Neural cell (in vitro differentiated cells): ENCODE data around the gene SLC12A3. TPM values are rescaled to one million over a fixed set of nuclear protein-coding genes. Genes with fewer than 3 reads are reported as not detected.

Experiments used
- H2AFZ ChIP-seq: fragments of 200-600, 300-800 bp; sonication (generic), shearing (Covaris generic); 2 replicates; pipeline ENCODE4 v1.6.0; 2014; ENCODE audit warnings: low read depth, mild to moderate bottlenecking, antibody characterized with exemption, low read length, moderate library complexity
- H3F3A ChIP-seq: fragments of 200-600 bp; shearing (Covaris generic); 2 replicates; pipeline ENCODE4 v1.6.1; 2016; ENCODE audit warnings: mild to moderate bottlenecking, moderate library complexity, mixed read lengths, antibody characterized with exemption, low read length; ENCODE audit not compliant: insufficient read depth, poor library complexity, severe bottlenecking
- H3K27ac ChIP-seq: fragments of 200-600, 300-800 bp; sonication (generic), shearing (Covaris generic); 2 replicates; pipeline ENCODE4 v1.5.1; 2014; ENCODE audit warnings: mild to moderate bottlenecking, low read length, moderate library complexity
- H3K27me3 ChIP-seq: fragments of 300-800, 200-600 bp; sonication (generic), shearing (Covaris generic); 2 replicates; pipeline ENCODE4 v1.6.0; 2014; ENCODE audit warnings: mild to moderate bottlenecking, low read depth, low read length, moderate library complexity; ENCODE audit not compliant: insufficient read depth
- H3K36me3 ChIP-seq: fragments of 300-800, 200-600 bp; sonication (generic), shearing (Covaris generic); 2 replicates; pipeline ENCODE4 v1.5.1; 2014; ENCODE audit warnings: mild to moderate bottlenecking, antibody characterized with exemption, low read length, moderate library complexity; ENCODE audit not compliant: insufficient read depth
- H3K4me2 ChIP-seq: fragments of 300-800, 200-600 bp; sonication (generic), shearing (Covaris generic); 2 replicates; pipeline ENCODE4 v1.6.0; 2014; ENCODE audit warnings: mild to moderate bottlenecking, low read length
- H3K4me3 ChIP-seq: fragments of 300-800, 200-600 bp; sonication (generic), shearing (Covaris generic); 2 replicates; pipeline ENCODE4 v1.5.1; 2014; ENCODE audit warnings: mild to moderate bottlenecking, low read length, moderate library complexity
- H3K79me2 ChIP-seq: fragments of 200-600 bp; shearing (Covaris generic); replicated peaks from 2 replicates; pipeline ENCODE4 v1.6.0; 2014; ENCODE audit warnings: mild to moderate bottlenecking, low read length, moderate library complexity; ENCODE audit not compliant: insufficient read depth
- H3K9ac ChIP-seq: fragments of 300-800, 200-600 bp; sonication (generic), shearing (Covaris generic); 2 replicates; pipeline ENCODE4 v1.6.1; 2016; ENCODE audit warnings: mild to moderate bottlenecking, low read length, mixed read lengths
- H3K9me2 ChIP-seq: fragments of 200-600 bp; shearing (Covaris generic); 2 replicates; pipeline ENCODE4 v1.6.1; 2016; ENCODE audit warnings: mild to moderate bottlenecking, low read length, mixed read lengths; ENCODE audit not compliant: insufficient read depth
- H3K9me3 ChIP-seq: fragments of 200-600, 300-800 bp; sonication (generic), shearing (Covaris generic); 2 replicates; pipeline ENCODE4 v1.6.1; 2016; ENCODE audit warnings: mild to moderate bottlenecking, mixed run types, low read length, moderate library complexity, mixed read lengths
- H4K20me1 ChIP-seq: fragments of 200-600 bp; shearing (Covaris generic); 2 replicates; pipeline ENCODE4 v1.6.1; 2016; ENCODE audit warnings: mild to moderate bottlenecking, mixed run types; ENCODE audit not compliant: insufficient read depth
- CTCF ChIP-seq: fragments of 450-650 bp; IDR thresholded peaks from 2 replicates; pipeline ENCODE4 v1.5.1; 2014; ENCODE audit warnings: antibody characterized with exemption, mild to moderate bottlenecking, moderate library complexity; ENCODE audit not compliant: poor library complexity, severe bottlenecking
- EP300 ChIP-seq: fragments of 450-650 bp; conservative IDR thresholded peaks from 2 replicates; pipeline ENCODE4 v1.6.1; 2014; ENCODE audit warnings: antibody characterized with exemption, mild to moderate bottlenecking, moderate library complexity; ENCODE audit not compliant: poor library complexity, severe bottlenecking
- EZH2 ChIP-seq: fragments of 200-600, 300-800 bp; shearing (Covaris generic), sonication (generic); IDR thresholded peaks from 2 replicates; pipeline ENCODE4 v1.6.1; 2014; ENCODE audit warnings: antibody characterized with exemption, low read length, borderline replicate concordance, mild to moderate bottlenecking; ENCODE audit not compliant: insufficient read depth, poor library complexity, severe bottlenecking
- MXI1 ChIP-seq: fragments of 450-650 bp; conservative IDR thresholded peaks from 2 replicates; pipeline ENCODE4 v1.6.1; 2014; ENCODE audit warnings: antibody characterized with exemption, mild to moderate bottlenecking; ENCODE audit not compliant: poor library complexity, severe bottlenecking
- POLR2AphosphoS5 ChIP-seq: IDR thresholded peaks from 2 replicates; pipeline ENCODE4 v1.6.1; 2012
- RAD21 ChIP-seq: fragments of 450-650 bp; conservative IDR thresholded peaks from 2 replicates; pipeline ENCODE4 v1.6.1; 2014; ENCODE audit warnings: antibody characterized with exemption, mild to moderate bottlenecking, moderate library complexity
- REST ChIP-seq: IDR thresholded peaks from 2 replicates; pipeline ENCODE4 v1.6.1; 2012; ENCODE audit warnings: borderline replicate concordance
- SMC3 ChIP-seq: fragments of 450-650 bp; conservative IDR thresholded peaks from 2 replicates; pipeline ENCODE4 v1.6.1; 2014; ENCODE audit warnings: antibody characterized with exemption, mild to moderate bottlenecking, moderate library complexity; ENCODE audit not compliant: poor library complexity
- TAF1 ChIP-seq: IDR thresholded peaks from 2 replicates; pipeline ENCODE4 v1.6.1; 2012; ENCODE audit warnings: low read depth
- polyA plus RNA-seq: library from polyadenylated mRNA; depleted of rRNA; stranded (reverse); fragments of >200 nt; gene quantifications from 2 replicates; pipeline ENCODE4 v1.2.3, GENCODE V29; 2014

Gene SLC12A3
- polyA plus RNA-seq, 1 donor from 2014 or later: 0.09 TPM

GRCh38 chr16:56936950-56937349, 71.9 kb downstream of the SLC12A3 start:
- H3K4me2 ChIP-seq: no peak overlapping the region
- TF ChIP-seq EP300: no peak
- TF ChIP-seq CTCF: no peak
- TF ChIP-seq POLR2AphosphoS5: no peak
- no peak for TF ChIP-seq EZH2
- TF ChIP-seq TAF1: no peak
- TF ChIP-seq REST: no peak
- TF ChIP-seq SMC3: no peak
- TF ChIP-seq MXI1: no peak
- no peak for TF ChIP-seq RAD21
- peak overlapping the region; percentile 26 for H3K4me3 ChIP-seq
- H3K9me2 ChIP-seq: no peaks in the 10 kb centered on the region
- H3K79me2 ChIP-seq: peaks cover 24% of the 10 kb centered on the region
- H3K9ac ChIP-seq: peak overlapping the region; percentile 2
- no peak overlapping the region for H2AFZ ChIP-seq
- no peaks in the 10 kb centered on the region for H3F3A ChIP-seq
- H3K27me3 ChIP-seq: no peaks in the 10 kb centered on the region
- H4K20me1 ChIP-seq: no peaks in the 10 kb centered on the region
- no peak overlapping the region for H3K27ac ChIP-seq
- H3K36me3 ChIP-seq: peaks cover 4% of the 10 kb centered on the region
- no peaks in the 10 kb centered on the region for H3K9me3 ChIP-seq

GRCh38 chr16:56938664-56939513, 73.9 kb downstream of the SLC12A3 start:
- H3K4me2 ChIP-seq: no peak overlapping the region
- no peaks in the 10 kb centered on the region for H3K9me3 ChIP-seq
- H4K20me1 ChIP-seq: no peaks in the 10 kb centered on the region
- H3F3A ChIP-seq: no peaks in the 10 kb centered on the region
- H3K79me2 ChIP-seq: peaks cover 6% of the 10 kb centered on the region
- H2AFZ ChIP-seq: no peak overlapping the region
- H3K4me3 ChIP-seq: no peak overlapping the region
- H3K27ac ChIP-seq: no peak overlapping the region
- H3K9ac ChIP-seq: no peak overlapping the region
- no peaks in the 10 kb centered on the region for H3K27me3 ChIP-seq
- no peaks in the 10 kb centered on the region for H3K9me2 ChIP-seq
- no peak for TF ChIP-seq CTCF
- no peak for TF ChIP-seq TAF1
- TF ChIP-seq MXI1: no peak
- no peak for TF ChIP-seq SMC3
- no peak for TF ChIP-seq POLR2AphosphoS5
- TF ChIP-seq EZH2: no peak
- TF ChIP-seq EP300: no peak
- no peak for TF ChIP-seq RAD21
- no peak for TF ChIP-seq REST
- peaks cover 4% of the 10 kb centered on the region for H3K36me3 ChIP-seq
